HG03575 (cell line): ENCODE data around the gene LOXL1.
"Not testable (repeated sequence)": the region's sequence is repeated elsewhere in the genome, so short reads cannot be mapped to it uniquely, and the experiment has no call there.

Experiments
- ATAC-seq: cut with Tn5 transposase; IDR thresholded peaks from one replicate; pipeline ENCODE4 v1.9.1; 2021; ENCODE audit not compliant: unreplicated experiment, insufficient number of reproducible peaks, low FRiP score; ENCODE audit errors: extremely low read depth

Gene LOXL1

DNA sequence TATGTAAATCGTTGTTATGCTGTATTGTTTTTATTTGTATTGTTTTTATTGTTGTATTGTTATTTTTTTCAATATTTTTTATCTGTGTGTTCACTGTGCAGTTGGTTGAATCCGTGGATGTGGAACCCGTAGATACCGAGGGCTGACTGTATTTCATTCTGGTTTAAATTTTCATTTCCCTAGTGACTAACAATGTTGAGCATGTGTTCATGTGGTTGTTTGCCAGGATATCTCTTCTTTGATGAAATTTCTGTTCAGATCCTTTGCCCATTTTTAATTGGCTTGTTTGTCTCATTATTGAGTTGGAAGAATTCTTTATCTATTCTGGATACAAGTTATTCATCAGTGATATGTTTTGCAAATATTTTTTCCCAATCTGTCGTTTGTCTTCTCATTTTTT is 36.2 kb downstream of the LOXL1 start:
- ATAC-seq = no peak

DNA sequence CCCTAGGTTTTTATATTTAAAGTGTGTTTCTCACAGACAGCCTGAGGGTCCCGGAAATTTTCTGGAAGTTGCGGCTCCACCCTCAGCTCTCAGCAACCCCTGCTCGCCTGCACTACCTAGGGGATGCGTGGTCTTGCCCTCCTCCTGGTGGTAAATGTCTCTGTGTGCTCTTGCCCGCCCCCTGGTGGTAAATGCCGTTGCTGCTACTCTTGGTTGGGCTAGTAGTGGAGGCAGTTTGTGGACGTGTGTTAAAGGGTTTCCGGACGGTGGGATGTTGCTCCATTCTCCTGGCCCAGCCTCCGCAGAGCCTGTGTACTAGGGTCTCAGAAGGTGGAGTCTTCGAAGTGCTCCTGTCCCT is 38.5 kb downstream of the LOXL1 start:
- ATAC-seq = no peak

DNA sequence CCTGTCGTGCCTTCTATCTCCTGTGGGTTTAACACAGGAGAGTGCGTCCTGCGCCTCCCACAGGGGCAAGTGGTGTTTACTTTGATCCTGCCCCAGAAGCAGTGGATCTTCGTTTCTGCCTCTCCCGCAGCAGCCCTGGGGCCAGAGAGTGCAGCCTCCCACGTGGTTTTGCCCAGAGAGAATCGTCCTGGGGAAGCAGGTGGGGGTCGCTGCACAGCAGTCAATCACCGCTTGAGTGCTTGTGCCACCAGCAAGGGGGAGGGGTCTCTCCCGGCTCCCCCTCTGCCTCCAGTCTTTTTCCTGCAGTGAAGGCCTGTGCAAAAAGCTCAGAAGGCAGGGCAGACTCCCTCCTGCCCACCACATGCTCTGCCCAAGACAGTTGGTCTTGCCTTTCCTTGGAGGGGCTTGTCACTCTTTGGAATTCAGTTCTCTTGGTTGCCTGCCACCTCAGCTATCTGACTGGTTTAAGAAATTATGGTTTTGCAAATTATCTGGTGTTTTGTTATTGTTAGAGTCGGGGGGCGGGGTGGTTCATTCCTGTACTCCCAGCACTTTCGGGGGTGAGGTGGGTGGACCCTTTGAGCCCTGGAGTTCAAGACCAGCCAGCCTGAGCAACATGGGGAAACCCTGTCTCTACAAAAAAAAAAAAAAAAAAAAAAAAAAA is 39.0 kb downstream of the LOXL1 start:
- ATAC-seq = no peak

DNA sequence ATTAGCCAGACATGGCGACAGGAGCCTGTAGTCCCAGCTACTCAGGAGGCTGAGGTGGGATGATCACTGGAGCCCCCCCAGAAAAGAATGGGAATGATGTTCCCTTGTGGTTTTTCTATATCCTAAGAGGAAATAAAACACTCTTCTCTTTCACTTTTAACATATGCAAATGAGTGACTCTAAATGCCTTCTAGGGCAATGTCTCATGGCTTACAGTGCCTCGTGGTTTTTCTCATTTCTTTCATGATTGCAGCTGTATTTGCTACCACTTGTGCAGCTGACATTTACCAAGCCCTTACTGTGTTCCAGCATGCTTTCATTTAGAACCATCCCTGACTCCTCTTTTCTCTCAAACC is 39.5 kb downstream of the LOXL1 start:
- no peak for ATAC-seq

DNA sequence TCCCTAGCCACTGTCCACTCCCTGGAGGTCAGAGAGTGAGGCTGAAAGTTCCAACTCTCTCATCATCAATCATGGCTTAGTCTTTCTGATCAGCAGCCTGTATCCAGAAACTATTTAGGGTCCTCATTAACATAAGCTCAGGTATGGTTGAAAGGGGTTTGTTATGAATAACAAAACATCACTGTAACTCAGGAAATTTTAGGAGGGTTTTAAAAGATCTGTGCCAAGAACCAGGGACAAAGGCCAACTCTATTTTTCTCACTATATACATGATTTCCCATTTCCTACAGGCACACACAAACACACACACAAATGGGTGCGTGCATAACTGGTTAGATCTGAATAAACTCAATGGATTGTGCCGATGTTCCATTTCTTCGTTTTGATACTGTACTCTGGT is 42.2 kb downstream of the LOXL1 start:
- no peak for ATAC-seq

DNA sequence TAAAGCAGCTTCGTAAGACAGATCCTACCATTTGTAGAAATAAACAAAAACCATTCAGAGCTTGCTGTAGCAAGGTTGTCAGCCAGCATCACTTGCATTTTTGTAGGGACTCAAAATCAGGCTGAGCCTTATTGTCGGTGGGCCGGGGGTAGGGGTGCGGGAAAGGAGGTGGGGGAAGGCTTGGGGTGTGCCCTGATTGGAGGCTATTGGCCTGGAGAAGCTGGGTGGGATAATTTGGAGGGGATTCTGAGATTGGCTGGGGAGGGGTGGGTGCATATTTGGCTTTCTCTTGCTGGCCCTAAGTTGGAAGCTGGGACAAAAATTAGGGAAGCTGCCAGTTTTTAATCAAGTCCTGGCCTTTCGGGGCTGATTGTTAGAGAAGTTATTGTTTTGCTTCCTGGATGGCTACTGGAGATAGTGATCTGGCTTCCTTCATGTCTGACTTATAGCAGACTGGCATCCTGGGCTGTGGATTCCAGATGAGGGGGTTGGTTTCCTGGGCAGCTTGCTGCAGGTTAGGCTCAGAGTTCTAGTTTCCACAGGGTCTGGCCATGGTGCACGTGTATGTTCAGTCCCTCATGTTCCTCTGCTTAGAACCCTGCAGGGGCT is 43.0 kb downstream of the LOXL1 start:
- ATAC-seq = no peak

DNA sequence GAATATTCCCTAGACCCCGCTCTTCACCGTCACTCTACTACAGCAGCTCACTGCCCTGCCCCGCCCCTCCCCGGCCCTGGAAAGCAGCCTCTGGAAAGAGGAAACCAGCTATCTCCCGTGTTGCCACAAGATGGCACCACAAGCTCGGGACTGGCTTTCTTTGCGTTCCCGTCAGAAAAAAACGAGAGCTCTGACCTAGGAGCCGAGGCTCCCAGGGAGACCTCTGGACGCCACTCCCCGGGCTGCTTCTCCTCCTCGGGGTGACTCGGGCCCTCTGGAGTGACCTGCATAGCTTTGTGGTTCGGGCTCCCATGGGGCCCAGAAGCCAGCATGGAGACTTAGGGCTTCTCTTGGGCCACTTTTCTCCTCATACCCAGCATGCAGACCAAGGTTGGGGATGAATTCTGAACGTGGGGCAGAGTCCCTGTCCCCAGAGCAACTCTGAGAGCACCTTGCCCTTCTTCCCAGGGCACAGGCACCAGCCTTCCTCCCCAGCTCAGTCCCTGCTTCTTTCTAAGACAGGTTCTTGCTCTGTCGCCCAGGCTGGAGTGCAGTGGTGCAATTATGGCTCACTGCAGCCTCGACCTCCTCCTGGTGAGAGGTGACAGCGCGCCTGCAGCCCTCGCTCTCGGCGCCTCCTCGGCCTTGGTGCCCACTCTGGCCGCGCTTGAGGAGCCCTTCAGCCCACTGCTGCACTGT is 46.9 kb downstream of the LOXL1 start:
- ATAC-seq = no peak

DNA sequence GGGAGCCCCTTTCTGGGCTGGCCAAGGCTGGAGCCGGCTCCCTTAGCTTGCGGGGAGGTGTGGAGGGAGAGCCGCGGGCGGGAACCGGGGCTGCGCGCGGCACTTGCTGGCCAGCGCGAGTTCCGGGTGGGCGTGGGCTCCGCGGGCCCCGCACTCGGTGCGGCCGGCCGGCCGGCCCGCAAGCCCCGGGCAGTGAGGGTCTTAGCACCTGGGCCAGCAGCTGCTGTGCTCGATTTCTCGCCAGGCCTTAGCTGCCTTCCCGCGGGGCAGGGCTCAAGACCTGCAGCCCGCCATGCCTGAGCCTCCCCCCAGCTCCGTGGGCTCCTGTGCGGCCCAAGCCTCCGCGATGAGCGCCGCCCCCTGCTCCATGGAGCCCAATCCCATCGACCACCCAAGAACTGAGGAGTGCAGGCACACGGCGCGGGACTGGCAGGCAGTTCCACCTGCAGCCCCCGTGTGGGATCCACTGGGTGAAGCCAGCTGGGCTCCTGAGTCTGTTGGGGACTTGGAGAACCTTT is 47.5 kb downstream of the LOXL1 start:
- not testable (repeated sequence) for ATAC-seq

DNA sequence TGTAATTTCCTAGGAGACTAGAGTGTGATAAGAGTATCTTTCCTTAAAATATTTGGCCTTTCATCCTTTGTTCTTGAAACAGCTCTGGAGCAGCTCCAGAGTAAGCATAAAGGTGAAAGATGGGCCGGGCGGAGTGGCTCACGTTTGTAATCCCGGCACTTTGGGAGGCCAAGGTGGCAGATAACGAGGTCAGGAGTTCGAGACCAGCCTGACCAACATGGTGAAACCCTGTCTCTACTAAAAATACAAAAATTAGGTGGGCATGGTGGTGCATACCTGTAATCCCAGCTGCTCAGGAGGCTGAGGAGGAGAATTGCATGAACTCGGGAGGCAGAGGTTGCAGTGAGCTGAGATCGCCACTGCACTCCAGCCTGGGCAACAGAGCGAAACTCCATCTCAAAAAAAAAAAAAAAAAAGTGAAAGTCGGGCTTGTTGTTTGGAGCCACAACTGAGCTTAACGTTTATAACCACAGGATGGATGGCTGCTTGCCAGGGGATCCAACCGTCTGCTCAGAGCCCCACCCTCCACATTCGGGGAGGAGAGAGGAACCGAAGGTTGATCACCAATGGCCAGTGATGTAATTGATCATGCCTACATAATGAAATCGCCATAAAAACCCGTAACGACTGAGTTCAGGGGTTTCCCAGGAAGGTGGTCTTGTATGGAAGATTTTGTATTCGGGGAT is 49.3 kb downstream of the LOXL1 start:
- ATAC-seq = not testable (repeated sequence)

DNA sequence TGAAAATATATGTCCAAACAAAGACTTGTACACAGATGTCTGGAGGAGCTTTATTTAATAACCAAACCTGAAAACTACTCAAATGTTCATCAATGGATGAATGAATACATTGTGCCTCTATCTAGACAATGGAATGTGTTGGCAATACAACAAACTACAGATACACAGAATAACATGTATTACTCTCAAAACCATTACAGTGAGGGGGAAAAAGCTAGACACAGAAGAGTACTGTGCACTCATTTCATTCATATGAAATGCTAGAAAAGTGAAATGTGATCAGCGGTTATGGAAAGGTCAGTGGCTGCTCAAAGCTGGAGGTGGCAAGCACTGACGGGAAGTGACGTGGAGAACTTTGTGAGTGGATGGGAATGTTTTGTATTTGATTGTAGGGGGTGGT is 52.6 kb downstream of the LOXL1 start:
- ATAC-seq = no peak

DNA sequence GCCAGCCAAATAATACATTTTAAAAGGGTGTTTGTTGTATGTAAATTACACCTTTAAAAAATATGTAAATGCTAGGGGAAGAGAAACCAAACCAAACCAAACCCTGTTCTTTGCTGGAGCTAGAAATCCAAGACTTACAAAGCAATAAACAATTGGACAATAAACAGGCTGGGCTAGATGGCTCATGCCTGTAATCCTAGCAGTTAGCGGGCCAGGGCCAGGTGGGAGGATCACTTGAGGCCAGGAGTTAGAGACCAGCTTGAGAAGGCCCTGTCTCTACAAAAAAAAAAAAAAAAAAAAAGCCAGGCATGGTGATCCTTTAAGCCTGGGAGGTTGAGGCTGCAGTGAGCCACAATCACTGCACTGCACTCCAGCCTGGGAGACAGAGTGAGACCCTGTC is 53.4 kb downstream of the LOXL1 start:
- ATAC-seq = no peak

DNA sequence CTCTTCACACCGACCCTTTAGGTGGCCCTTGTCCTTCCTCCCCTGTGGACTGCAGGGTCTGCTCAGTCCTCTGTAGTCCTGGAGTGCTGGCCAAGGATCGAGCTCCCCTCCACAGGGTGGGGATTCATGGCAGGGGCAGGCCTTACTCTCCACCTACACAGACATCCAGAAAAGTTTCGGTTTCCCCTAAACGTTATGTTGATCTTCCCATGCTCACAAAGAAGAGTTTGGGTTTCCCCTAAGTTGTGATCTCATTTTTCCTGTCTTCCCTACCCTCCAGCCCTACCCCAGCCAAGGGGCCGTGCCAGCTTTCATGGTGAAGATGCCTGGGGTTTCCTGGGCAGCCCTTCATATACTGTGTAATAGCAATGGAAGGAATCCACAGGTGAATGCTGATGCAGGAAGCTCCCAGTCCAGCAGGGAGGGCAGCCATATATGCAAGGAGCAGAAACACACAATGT is 55.5 kb downstream of the LOXL1 start:
- ATAC-seq = no peak

DNA sequence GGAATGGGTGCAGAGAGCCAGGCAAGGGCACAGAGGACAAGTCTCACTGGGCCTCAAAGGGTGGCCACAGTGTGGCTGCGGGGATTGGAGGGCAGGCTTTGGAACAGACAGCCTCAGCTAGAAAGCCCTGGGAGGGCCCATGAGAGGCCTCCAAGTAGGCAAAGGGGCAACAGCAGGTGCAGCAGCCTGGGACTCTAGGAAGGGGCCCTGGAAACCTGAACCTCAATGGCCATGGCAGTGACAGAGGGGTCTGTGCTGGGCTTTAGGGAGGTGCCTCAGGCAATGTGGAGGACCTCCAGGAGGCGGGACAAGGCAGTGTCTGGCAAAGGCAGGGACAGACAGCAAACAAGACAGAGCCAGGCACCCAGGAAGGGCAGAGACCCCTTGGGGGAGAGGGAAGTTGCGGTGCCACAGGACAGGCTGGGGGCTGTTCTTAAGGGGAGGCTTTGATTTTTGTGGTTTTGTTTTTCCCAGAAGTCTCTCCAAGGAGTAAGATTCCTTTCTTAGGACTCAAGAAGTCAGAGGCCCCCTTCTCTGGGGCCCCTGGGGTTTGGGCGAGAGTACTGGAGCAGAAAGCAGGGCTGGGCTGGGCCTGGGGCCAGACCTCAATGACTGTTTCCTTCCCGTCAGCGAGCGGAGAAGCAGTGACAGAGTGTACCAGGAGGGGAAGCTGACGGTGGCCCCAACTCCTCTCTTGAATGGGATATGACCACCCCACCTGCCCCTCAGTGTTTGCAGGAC is 56.1 kb downstream of the LOXL1 start:
- ATAC-seq = no peak

DNA sequence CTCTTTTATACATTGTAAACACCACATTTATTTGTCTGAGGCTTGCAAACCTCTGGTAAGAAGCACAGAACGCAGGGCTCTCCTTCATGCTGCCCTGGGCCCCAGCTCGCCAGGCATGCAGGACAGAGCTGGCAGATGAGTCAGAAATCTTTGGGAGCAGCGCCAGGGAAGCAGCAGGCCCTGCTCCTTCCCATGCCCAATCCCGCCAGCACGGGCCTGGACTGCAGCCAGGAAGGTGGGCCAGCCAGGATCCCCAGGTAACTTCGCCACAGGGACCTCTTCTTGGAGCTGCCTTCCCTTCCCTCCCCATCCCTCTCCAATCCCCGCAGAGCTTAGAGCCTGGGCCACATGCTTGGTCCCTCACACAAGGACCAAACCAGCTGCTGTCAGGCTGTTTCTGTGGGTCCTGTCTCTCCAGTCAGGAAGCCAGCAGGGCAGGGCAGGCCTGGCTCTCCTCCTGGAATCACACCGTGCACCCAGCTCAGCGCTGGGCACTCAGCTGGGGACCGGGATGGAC is 57.0 kb downstream of the LOXL1 start:
- no peak for ATAC-seq

DNA sequence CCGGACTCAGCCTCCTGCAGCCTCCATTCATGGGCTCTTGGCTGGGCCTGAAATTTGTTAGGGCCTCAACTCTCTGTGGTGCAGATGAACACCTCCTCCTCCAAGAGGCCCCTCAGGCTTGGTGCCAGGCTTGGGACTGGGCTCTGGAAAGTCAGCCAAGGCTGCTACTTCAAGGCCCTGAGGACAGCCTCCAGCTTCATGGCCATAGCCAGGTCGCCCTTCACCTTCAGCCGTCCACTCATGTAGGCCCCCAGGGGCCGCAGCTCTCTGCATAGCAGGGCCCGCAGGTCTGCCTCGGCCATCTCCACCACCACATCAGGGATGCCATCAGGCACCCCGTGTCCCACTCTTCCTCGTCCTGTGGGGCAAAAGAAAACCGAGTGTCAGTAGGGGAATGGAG is 57.5 kb downstream of the LOXL1 start:
- no peak for ATAC-seq

DNA sequence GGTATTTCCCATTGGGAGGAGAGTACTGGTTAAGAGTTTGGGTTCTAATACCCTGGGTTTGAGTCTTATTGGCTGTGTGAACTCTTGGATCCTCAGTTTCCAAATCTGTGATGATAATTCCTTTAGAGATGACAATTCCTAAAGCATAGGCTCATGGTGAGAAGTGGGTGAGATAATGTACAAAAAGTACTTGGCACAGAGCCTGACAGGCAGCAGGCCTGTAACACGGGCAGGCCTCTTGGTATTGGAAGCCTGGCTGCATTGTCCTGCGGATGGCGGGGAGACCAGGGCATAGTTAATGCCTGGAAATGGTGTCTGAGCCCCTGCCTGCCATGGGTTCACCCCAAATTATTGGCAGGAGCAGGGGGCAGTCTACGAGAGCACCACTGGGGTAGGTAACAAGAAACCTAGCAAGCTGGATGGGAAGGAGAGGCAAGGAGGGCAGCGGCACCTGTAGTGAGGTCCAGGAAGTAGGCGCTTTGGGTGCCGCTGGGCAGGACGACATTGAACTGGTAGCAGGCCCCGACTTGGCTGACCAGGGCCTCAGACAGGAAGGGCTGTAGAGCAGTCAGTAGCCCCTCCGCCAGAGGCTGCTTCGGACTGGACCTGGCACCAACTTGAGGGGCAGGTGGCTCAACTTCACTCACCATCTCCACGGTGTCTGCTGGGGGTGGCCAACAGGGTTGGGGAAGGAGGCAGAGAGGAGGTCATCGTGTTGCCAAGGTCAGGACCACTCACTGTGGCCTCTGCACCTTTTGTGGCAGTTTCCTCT is 58.1 kb downstream of the LOXL1 start:
- no peak for ATAC-seq

DNA sequence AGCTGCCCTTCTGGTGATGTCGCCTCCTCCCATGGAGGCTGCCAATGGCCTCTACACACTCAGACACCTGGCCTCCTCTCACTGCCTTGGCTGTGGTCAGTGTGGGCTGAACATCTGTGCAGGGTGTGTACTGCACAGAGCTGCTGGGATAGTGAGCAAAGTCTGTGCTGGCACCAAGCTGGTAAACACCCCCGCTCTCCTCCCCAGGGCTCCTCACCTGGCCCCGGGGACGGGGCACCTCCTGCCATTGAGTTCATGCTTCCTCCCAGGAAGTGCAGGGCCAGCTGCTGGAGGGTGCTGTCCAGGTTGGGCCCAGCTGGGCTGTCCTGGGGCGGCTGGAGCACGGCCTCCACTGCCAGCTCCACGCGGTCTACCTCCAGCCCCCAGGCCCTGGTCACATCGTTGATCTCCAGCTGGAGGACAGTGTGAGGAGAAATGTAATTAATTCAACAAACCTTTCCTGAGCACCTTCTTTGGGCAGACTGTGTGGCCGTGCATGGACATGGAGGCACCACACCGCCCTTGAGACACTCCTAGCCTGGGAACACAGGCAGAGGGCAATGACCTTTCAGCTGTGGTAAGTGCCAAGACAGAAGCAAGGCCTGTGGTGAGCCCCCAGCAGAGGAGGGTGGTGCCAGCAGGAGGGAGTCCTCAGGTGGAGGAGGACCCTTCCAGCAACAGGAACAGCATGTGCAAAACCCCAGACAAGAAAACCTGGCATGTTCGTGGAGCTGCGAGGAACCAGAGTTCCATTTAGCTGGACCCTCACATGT is 59.0 kb downstream of the LOXL1 start:
- no peak for ATAC-seq
